SK-N-SH (cell line): ENCODE results near the gene CNTN2. TPM values are rescaled to one million over a fixed set of nuclear protein-coding genes. Genes with fewer than 3 reads are reported as not detected.

Source experiments
- CTCF ChIA-PET: fragments of 300-600, 350-600 bp; formaldehyde crosslinking; extraction: SDS; loops from one replicate; lab custom pipeline; 2021; lab: Yijun Ruan, JAX
- POLR2A ChIA-PET: fragments of 350-600 bp; sonication (Branson Sonifier 250); formaldehyde crosslinking; extraction: SDS; loops from one replicate; lab custom pipeline; 2020; ENCODE audit warnings: antibody characterized with exemption, inconsistent platforms; lab: Yijun Ruan, JAX
- DNase-seq: peaks from one replicate; pipeline ENCODE4 v3.0.0; 2012
- H2AFZ ChIP-seq: fragments of 200-600 bp; sonication (generic); 2 replicates; pipeline ENCODE4 v1.8.1; 2016; ENCODE audit warnings: antibody characterized with exemption, mild to moderate bottlenecking, low read depth
- H3F3A ChIP-seq: fragments of 200-600 bp; sonication (generic); replicated peaks from 2 replicates; pipeline ENCODE3; 2016; ENCODE audit warnings: antibody characterized with exemption, mild to moderate bottlenecking; ENCODE audit not compliant: insufficient read depth
- H3K27ac ChIP-seq, 2 experiments: fragments of 200-500 bp in 1 of 2; fragments of 200-600 bp in 1 of 2; sonication (Bioruptor generic) in 1 of 2; sonication (generic), shearing (Covaris generic) in 1 of 2; 2 replicates each; pipeline versions ENCODE4 v1.5.1 to v1.6.1; 2014 to 2016; ENCODE audit warnings: low read depth in 2 of 2, inconsistent platforms in 1 of 2, low read length in 1 of 2, mild to moderate bottlenecking in 1 of 2, mixed read lengths in 1 of 2
- H3K27me3 ChIP-seq: fragments of 200-600 bp; sonication (generic), shearing (Covaris generic); 2 replicates; pipeline ENCODE4 v1.6.1; 2016; ENCODE audit warnings: mixed run types; ENCODE audit not compliant: insufficient read depth
- H3K36me3 ChIP-seq, 2 experiments: fragments of 200-500 bp in 1 of 2; fragments of 200-600 bp in 1 of 2; sonication (Bioruptor generic) in 1 of 2; sonication (generic) in 1 of 2; replicated peaks in 1 of 2; 2 replicates each; pipeline versions ENCODE3 to v1.5.1; 2014 to 2016; ENCODE audit warnings: low read length in 1 of 2, mild to moderate bottlenecking in 1 of 2; ENCODE audit not compliant: insufficient read depth in 2 of 2, control insufficient read depth in 1 of 2
- H3K4me1 ChIP-seq, 2 experiments: fragments of 200-500 bp in 1 of 2; fragments of 200-600 bp in 1 of 2; sonication (Bioruptor generic) in 1 of 2; sonication (generic), shearing (Covaris generic) in 1 of 2; 2 replicates each; pipeline versions ENCODE4 v1.5.1 to v1.6.1; 2014 to 2016; ENCODE audit warnings: low read depth in 1 of 2, low read length in 1 of 2, mixed run types in 1 of 2; ENCODE audit not compliant: insufficient read depth in 2 of 2, control insufficient read depth in 1 of 2
- H3K4me2 ChIP-seq: fragments of 200-600 bp; sonication (generic), shearing (Covaris generic); 2 replicates; pipeline ENCODE4 v1.6.1; 2017; ENCODE audit warnings: mixed run types
- H3K4me3 ChIP-seq, 2 experiments: fragments of 200-500 bp in 1 of 2; fragments of 200-600 bp in 1 of 2; sonication (Bioruptor generic) in 1 of 2; sonication (generic), shearing (Covaris generic) in 1 of 2; 2 replicates each; pipeline versions ENCODE4 v1.5.1 to v1.8.1; 2014 to 2016; ENCODE audit warnings: low read depth in 2 of 2, inconsistent platforms in 1 of 2, low read length in 1 of 2, mild to moderate bottlenecking in 1 of 2, mixed read lengths in 1 of 2, moderate library complexity in 1 of 2
- H3K79me2 ChIP-seq: fragments of 200-600 bp; sonication (generic); 2 replicates; pipeline ENCODE4 v1.8.1; 2017; ENCODE audit warnings: mild to moderate bottlenecking; ENCODE audit not compliant: insufficient read depth
- H3K9ac ChIP-seq: fragments of 200-600 bp; sonication (generic); 2 replicates; pipeline ENCODE4 v1.6.1; 2017; ENCODE audit warnings: mixed run types
- H3K9me2 ChIP-seq: fragments of 200-600 bp; sonication (generic); 2 replicates; pipeline ENCODE4 v1.6.1; 2017; ENCODE audit warnings: mixed run types
- H3K9me3 ChIP-seq: fragments of 200-600 bp; sonication (generic); 2 replicates; pipeline ENCODE4 v1.6.1; 2017; ENCODE audit warnings: mixed run types, mild to moderate bottlenecking, moderate library complexity
- H4K20me1 ChIP-seq: fragments of 200-600 bp; sonication (generic); 2 replicates; pipeline ENCODE4 v1.6.1; 2017; ENCODE audit warnings: mild to moderate bottlenecking, mixed run types; ENCODE audit not compliant: insufficient read depth
- FOSL2 ChIP-seq: IDR thresholded peaks from 2 replicates; pipeline ENCODE4 v1.4.0; 2012; ENCODE audit warnings: low read depth, mild to moderate bottlenecking, moderate library complexity, borderline replicate concordance
- MXI1 ChIP-seq: IDR thresholded peaks from 2 replicates; pipeline ENCODE4 v1.6.1; 2012; ENCODE audit warnings: mild to moderate bottlenecking, low read depth, low read length, improper control_type of control experiment
- POLR2AphosphoS5 ChIP-seq: IDR thresholded peaks from 2 replicates; pipeline ENCODE4 v1.6.1; 2012; ENCODE audit warnings: low read depth, low read length
- RFX5 ChIP-seq: IDR thresholded peaks from 2 replicates; pipeline ENCODE4 v1.6.1; 2012; ENCODE audit warnings: mild to moderate bottlenecking, improper control_type of control experiment, low read length
- SIN3A ChIP-seq: IDR thresholded peaks from 2 replicates; pipeline ENCODE4 v1.6.1; 2012; ENCODE audit warnings: low read depth, mild to moderate bottlenecking, low read length, moderate library complexity, borderline replicate concordance
- TCF12 ChIP-seq: IDR thresholded peaks from 2 replicates; pipeline ENCODE4 v1.4.0; 2012
- YY1 ChIP-seq: IDR thresholded peaks from 2 replicates; pipeline ENCODE4 v1.4.0; 2012; ENCODE audit warnings: low read depth, mild to moderate bottlenecking
- polyA plus RNA-seq, 3 experiments: library from polyadenylated mRNA; depleted of rRNA; stranded (reverse); fragments of >200 nt; gene quantifications; 2 replicates each; pipeline ENCODE4 v1.2.3, GENCODE V29; 2012
- TF ChIP-seq, protein P1 (sequence below): fragments of 150-350 bp; IDR thresholded peaks from 2 replicates; pipeline ENCODE4 v1.6.1; 2016; ENCODE audit warnings: mild to moderate bottlenecking, low read depth, low read length
- TF ChIP-seq, protein P2 (sequence below): IDR thresholded peaks from 2 replicates; pipeline ENCODE4 v1.4.0; 2012; ENCODE audit warnings: low read depth, borderline replicate concordance
- TF ChIP-seq, protein P3 (sequence below): IDR thresholded peaks from 2 replicates; pipeline ENCODE4; 2012
- TF ChIP-seq, protein P4 (sequence below): IDR thresholded peaks from 2 replicates; pipeline ENCODE4 v1.4.0; 2012; ENCODE audit warnings: low read depth
- TF ChIP-seq, protein P5 (sequence below): fragments of 150-350 bp; IDR thresholded peaks from 2 replicates; pipeline ENCODE4 v1.6.1; 2017; ENCODE audit warnings: antibody characterized with exemption, low read length, low read depth, borderline replicate concordance
- TF ChIP-seq, protein P6 (sequence below): IDR thresholded peaks from 2 replicates; pipeline ENCODE4 v1.6.1; 2012; ENCODE audit warnings: mild to moderate bottlenecking, low read depth, low read length, moderate library complexity

The CNTN2 gene
- polyA plus RNA-seq, 1 of the 3 experiments (the other 2 are of a cell fraction) = 0.02 TPM

DNA sequence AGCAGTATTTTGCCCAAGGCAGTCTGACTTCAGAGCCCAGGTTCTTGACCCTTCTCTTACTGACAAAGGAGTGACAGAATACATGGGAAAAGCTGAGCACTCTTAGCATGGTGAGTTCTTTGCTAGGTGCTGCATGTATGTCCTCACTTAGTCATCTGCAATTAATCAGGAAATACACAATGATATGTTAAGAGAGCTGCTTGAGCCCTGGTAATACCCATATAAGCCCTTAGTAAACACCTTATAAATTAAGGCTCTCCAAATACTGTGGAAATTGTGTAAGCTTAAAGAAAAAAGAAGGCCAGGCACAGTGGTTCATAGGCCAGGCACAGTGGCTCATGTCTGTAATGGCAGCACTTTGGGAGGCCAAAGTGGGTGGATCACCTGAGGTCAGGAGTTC is 55.2 kb downstream of the CNTN2 start:
- Histone ChIP-seq H3K27me3 (no peaks in the 10 kb centered on the region), H2AFZ (no peak overlapping the region), H3K4me2 (no peak overlapping the region), H3K4me3 (no peak overlapping the region), H4K20me1 (no peaks in the 10 kb centered on the region), H3K79me2 (no peaks in the 10 kb centered on the region), H3K4me1 (no peaks in the 10 kb centered on the region), H3K9me3 (no peaks in the 10 kb centered on the region), H3K27ac (no peak overlapping the region), H3K9ac (no peak overlapping the region), H3F3A (no peaks in the 10 kb centered on the region), H3K36me3 (peaks cover 81 to 85% of the 10 kb centered on the region in 2 experiments), H3K9me2 (no peaks in the 10 kb centered on the region)
- TF ChIP-seq, protein P1, sequence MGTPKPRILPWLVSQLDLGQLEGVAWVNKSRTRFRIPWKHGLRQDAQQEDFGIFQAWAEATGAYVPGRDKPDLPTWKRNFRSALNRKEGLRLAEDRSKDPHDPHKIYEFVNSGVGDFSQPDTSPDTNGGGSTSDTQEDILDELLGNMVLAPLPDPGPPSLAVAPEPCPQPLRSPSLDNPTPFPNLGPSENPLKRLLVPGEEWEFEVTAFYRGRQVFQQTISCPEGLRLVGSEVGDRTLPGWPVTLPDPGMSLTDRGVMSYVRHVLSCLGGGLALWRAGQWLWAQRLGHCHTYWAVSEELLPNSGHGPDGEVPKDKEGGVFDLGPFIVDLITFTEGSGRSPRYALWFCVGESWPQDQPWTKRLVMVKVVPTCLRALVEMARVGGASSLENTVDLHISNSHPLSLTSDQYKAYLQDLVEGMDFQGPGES = no peak
- no peak for TF ChIP-seq TCF12
- TF ChIP-seq, protein P2, sequence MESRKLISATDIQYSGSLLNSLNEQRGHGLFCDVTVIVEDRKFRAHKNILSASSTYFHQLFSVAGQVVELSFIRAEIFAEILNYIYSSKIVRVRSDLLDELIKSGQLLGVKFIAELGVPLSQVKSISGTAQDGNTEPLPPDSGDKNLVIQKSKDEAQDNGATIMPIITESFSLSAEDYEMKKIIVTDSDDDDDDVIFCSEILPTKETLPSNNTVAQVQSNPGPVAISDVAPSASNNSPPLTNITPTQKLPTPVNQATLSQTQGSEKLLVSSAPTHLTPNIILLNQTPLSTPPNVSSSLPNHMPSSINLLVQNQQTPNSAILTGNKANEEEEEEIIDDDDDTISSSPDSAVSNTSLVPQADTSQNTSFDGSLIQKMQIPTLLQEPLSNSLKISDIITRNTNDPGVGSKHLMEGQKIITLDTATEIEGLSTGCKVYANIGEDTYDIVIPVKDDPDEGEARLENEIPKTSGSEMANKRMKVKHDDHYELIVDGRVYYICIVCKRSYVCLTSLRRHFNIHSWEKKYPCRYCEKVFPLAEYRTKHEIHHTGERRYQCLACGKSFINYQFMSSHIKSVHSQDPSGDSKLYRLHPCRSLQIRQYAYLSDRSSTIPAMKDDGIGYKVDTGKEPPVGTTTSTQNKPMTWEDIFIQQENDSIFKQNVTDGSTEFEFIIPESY = no peak
- TF ChIP-seq RFX5 = no peak
- no peak for TF ChIP-seq MXI1
- TF ChIP-seq, protein P3, sequence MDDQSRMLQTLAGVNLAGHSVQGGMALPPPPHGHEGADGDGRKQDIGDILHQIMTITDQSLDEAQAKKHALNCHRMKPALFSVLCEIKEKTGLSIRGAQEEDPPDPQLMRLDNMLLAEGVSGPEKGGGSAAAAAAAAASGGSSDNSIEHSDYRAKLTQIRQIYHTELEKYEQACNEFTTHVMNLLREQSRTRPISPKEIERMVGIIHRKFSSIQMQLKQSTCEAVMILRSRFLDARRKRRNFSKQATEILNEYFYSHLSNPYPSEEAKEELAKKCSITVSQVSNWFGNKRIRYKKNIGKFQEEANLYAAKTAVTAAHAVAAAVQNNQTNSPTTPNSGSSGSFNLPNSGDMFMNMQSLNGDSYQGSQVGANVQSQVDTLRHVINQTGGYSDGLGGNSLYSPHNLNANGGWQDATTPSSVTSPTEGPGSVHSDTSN = no peak
- no peak for TF ChIP-seq POLR2AphosphoS5
- TF ChIP-seq, protein P4, sequence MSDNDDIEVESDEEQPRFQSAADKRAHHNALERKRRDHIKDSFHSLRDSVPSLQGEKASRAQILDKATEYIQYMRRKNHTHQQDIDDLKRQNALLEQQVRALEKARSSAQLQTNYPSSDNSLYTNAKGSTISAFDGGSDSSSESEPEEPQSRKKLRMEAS = no peak
- TF ChIP-seq YY1 = no peak
- TF ChIP-seq, protein P5, sequence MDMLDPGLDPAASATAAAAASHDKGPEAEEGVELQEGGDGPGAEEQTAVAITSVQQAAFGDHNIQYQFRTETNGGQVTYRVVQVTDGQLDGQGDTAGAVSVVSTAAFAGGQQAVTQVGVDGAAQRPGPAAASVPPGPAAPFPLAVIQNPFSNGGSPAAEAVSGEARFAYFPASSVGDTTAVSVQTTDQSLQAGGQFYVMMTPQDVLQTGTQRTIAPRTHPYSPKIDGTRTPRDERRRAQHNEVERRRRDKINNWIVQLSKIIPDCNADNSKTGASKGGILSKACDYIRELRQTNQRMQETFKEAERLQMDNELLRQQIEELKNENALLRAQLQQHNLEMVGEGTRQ = no peak
- no peak for TF ChIP-seq FOSL2
- TF ChIP-seq, protein P6, sequence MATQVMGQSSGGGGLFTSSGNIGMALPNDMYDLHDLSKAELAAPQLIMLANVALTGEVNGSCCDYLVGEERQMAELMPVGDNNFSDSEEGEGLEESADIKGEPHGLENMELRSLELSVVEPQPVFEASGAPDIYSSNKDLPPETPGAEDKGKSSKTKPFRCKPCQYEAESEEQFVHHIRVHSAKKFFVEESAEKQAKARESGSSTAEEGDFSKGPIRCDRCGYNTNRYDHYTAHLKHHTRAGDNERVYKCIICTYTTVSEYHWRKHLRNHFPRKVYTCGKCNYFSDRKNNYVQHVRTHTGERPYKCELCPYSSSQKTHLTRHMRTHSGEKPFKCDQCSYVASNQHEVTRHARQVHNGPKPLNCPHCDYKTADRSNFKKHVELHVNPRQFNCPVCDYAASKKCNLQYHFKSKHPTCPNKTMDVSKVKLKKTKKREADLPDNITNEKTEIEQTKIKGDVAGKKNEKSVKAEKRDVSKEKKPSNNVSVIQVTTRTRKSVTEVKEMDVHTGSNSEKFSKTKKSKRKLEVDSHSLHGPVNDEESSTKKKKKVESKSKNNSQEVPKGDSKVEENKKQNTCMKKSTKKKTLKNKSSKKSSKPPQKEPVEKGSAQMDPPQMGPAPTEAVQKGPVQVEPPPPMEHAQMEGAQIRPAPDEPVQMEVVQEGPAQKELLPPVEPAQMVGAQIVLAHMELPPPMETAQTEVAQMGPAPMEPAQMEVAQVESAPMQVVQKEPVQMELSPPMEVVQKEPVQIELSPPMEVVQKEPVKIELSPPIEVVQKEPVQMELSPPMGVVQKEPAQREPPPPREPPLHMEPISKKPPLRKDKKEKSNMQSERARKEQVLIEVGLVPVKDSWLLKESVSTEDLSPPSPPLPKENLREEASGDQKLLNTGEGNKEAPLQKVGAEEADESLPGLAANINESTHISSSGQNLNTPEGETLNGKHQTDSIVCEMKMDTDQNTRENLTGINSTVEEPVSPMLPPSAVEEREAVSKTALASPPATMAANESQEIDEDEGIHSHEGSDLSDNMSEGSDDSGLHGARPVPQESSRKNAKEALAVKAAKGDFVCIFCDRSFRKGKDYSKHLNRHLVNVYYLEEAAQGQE = no peak
- no peak for TF ChIP-seq SIN3A
- CTCF ChIA-PET = interaction anchor here (0.9 to 4.1 kb wide), 6 partner anchors 9 to 158 kb away, joined by 3 to 14 read pairs (median 5); no protein-coding TSS in a partner anchor
- POLR2A ChIA-PET = no interaction called here
- no peak for DNase-seq
